ENCODE data around the gene SNRPF.
"Not testable (repeated sequence)": the region's sequence is repeated elsewhere in the genome, so short reads cannot be mapped to it uniquely, and the experiment has no call there.

The SNRPF gene

GRCh38 chr12:95838125-95838524 is 20.6 kb upstream of the SNRPF start:
- no peak overlapping the region for H3K4me3 ChIP-seq (ENCODE audit: control insufficient read depth, low read depth, low read length)
- peak; percentile 95 for DNase-seq (ENCODE audit: low read depth)
- no peak for TF ChIP-seq CTCF (conservative IDR thresholded peaks at IDR 0.05; ENCODE audit: control insufficient read depth, insufficient read depth, low read depth, low read length)

GRCh38 chr12:95842426-95842825 is 16.3 kb upstream of the SNRPF start:
- DNase-seq (ENCODE audit: low read depth); H3K4me3 ChIP-seq (ENCODE audit: control insufficient read depth, low read depth, low read length): not testable (repeated sequence)

- TF ChIP-seq CTCF (conservative IDR thresholded peaks at IDR 0.05; ENCODE audit: control insufficient read depth, insufficient read depth, low read depth, low read length) = peak; percentile 39
Observed at GRCh38 chr12:95848575-95849388, 10.0 kb upstream of the SNRPF start.

GRCh38 chr12:95851606-95852005 is 7.1 kb upstream of the SNRPF start:
- DNase-seq (ENCODE audit: low read depth) = no peak
- no peak overlapping the region for H3K4me3 ChIP-seq (ENCODE audit: control insufficient read depth, low read depth, low read length)
- no peak for TF ChIP-seq CTCF (conservative IDR thresholded peaks at IDR 0.05; ENCODE audit: control insufficient read depth, insufficient read depth, low read depth, low read length)

More at GRCh38 chr12:95848575-95849388, 10.0 kb upstream of the SNRPF start:
- no peak overlapping the region for H3K4me3 ChIP-seq (ENCODE audit: control insufficient read depth, low read depth, low read length)
- peak; percentile 54 for DNase-seq (ENCODE audit: low read depth)

- H3K4me3 ChIP-seq (ENCODE audit: control insufficient read depth, low read depth, low read length) = no peak overlapping the region
- no peak for DNase-seq (ENCODE audit: low read depth)
- TF ChIP-seq CTCF (conservative IDR thresholded peaks at IDR 0.05; ENCODE audit: control insufficient read depth, insufficient read depth, low read depth, low read length) = no peak
Observed at GRCh38 chr12:95852133-95852532, 6.6 kb upstream of the SNRPF start.

GRCh38 chr12:95857156-95857555 is 1.6 kb upstream of the SNRPF start:
- TF ChIP-seq CTCF (conservative IDR thresholded peaks at IDR 0.05; ENCODE audit: control insufficient read depth, insufficient read depth, low read depth, low read length) = no peak
- no peak for DNase-seq (ENCODE audit: low read depth)
- no peak overlapping the region for H3K4me3 ChIP-seq (ENCODE audit: control insufficient read depth, low read depth, low read length)

- TF ChIP-seq CTCF (conservative IDR thresholded peaks at IDR 0.05; ENCODE audit: control insufficient read depth, insufficient read depth, low read depth, low read length) = no peak
- no peak overlapping the region for H3K4me3 ChIP-seq (ENCODE audit: control insufficient read depth, low read depth, low read length)
- no peak for DNase-seq (ENCODE audit: low read depth)
Observed at GRCh38 chr12:95857799-95858198, 953 bp upstream of the SNRPF start.

Data from fibroblast of mammary gland (primary cell).